ENCODE results near the gene ARSI.

Gene ARSI

GRCh38 chr5:150278916-150279315, 23.8 kb downstream of the ARSI start:
- Histone ChIP-seq H3F3A (ENCODE audit: insufficient read depth) (no peaks in the 10 kb centered on the region), H3K4me3 (ENCODE audit: insufficient read depth, low read length, poor library complexity, severe bottlenecking) (no peak overlapping the region), H4K20me1 (ENCODE audit: low read depth, low read length) (no peaks in the 10 kb centered on the region), H3K4me2 (ENCODE audit: low read depth, low read length, poor library complexity, severe bottlenecking) (no peak overlapping the region), H3K9me3 (ENCODE audit: insufficient read depth, low read length) (no peaks in the 10 kb centered on the region), H3K79me2 (ENCODE audit: insufficient read depth, low read length) (no peaks in the 10 kb centered on the region), H3K27me3 (ENCODE audit: low read length) (no peaks in the 10 kb centered on the region), H3K9me2 (replicated peaks; ENCODE audit: insufficient read depth, low read length) (no peaks in the 10 kb centered on the region), H3K9ac (ENCODE audit: low read length) (no peak overlapping the region), H2AFZ (ENCODE audit: low read depth, low read length, severe bottlenecking) (no peak overlapping the region), H3K27ac (ENCODE audit: low read depth, low read length) (no peak overlapping the region), H3K36me3 (ENCODE audit: low read length) (no peaks in the 10 kb centered on the region)
- TF ChIP-seq CTCF (IDR thresholded peaks at IDR 0.05; ENCODE audit: insufficient read depth, low read length, poor library complexity, severe bottlenecking) (no peak), EZH2phosphoT487 (conservative IDR thresholded peaks at IDR 0.05; ENCODE audit: low read length) (no peak)

GRCh38 chr5:150278046-150278730, 24.5 kb downstream of the ARSI start:
- H4K20me1 ChIP-seq (ENCODE audit: low read depth, low read length) = no peaks in the 10 kb centered on the region
- no peak overlapping the region for H2AFZ ChIP-seq (ENCODE audit: low read depth, low read length, severe bottlenecking)
- no peak for TF ChIP-seq CTCF (IDR thresholded peaks at IDR 0.05; ENCODE audit: insufficient read depth, low read length, poor library complexity, severe bottlenecking)
- TF ChIP-seq EZH2phosphoT487 (conservative IDR thresholded peaks at IDR 0.05; ENCODE audit: low read length) = no peak
- H3K9me2 ChIP-seq (replicated peaks; ENCODE audit: insufficient read depth, low read length) = no peaks in the 10 kb centered on the region
- H3K9ac ChIP-seq (ENCODE audit: low read length) = no peak overlapping the region
- H3K4me3 ChIP-seq (ENCODE audit: insufficient read depth, low read length, poor library complexity, severe bottlenecking) = no peak overlapping the region
- H3K9me3 ChIP-seq (ENCODE audit: insufficient read depth, low read length) = no peaks in the 10 kb centered on the region
- H3F3A ChIP-seq (ENCODE audit: insufficient read depth) = no peaks in the 10 kb centered on the region
- no peak overlapping the region for H3K4me2 ChIP-seq (ENCODE audit: low read depth, low read length, poor library complexity, severe bottlenecking)
- H3K27me3 ChIP-seq (ENCODE audit: low read length) = no peaks in the 10 kb centered on the region
- no peak overlapping the region for H3K27ac ChIP-seq (ENCODE audit: low read depth, low read length)
- H3K79me2 ChIP-seq (ENCODE audit: insufficient read depth, low read length) = no peaks in the 10 kb centered on the region
- H3K36me3 ChIP-seq (ENCODE audit: low read length) = no peaks in the 10 kb centered on the region

- Histone ChIP-seq H2AFZ (ENCODE audit: low read depth, low read length, severe bottlenecking) (no peak overlapping the region), H3K9me2 (replicated peaks; ENCODE audit: insufficient read depth, low read length) (no peaks in the 10 kb centered on the region), H3K27me3 (ENCODE audit: low read length) (no peaks in the 10 kb centered on the region), H3K36me3 (ENCODE audit: low read length) (no peaks in the 10 kb centered on the region), H3K27ac (ENCODE audit: low read depth, low read length) (no peak overlapping the region), H3K9ac (ENCODE audit: low read length) (no peak overlapping the region), H4K20me1 (ENCODE audit: low read depth, low read length) (no peaks in the 10 kb centered on the region), H3K4me2 (ENCODE audit: low read depth, low read length, poor library complexity, severe bottlenecking) (no peak overlapping the region), H3K79me2 (ENCODE audit: insufficient read depth, low read length) (no peaks in the 10 kb centered on the region), H3K4me3 (ENCODE audit: insufficient read depth, low read length, poor library complexity, severe bottlenecking) (no peak overlapping the region), H3K9me3 (ENCODE audit: insufficient read depth, low read length) (no peaks in the 10 kb centered on the region), H3F3A (ENCODE audit: insufficient read depth) (no peaks in the 10 kb centered on the region)
- TF ChIP-seq CTCF (IDR thresholded peaks at IDR 0.05; ENCODE audit: insufficient read depth, low read length, poor library complexity, severe bottlenecking) (no peak), EZH2phosphoT487 (conservative IDR thresholded peaks at IDR 0.05; ENCODE audit: low read length) (no peak)
Measured at GRCh38 chr5:150277043-150277442, 25.7 kb downstream of the ARSI start.

All from SU-DHL-6 (cell line).